GM18519 (cell line): ENCODE measurements around the gene ZDHHC24.

ENCODE experiments used
- ATAC-seq: cut with Tn5 transposase; IDR thresholded peaks from one replicate; pipeline ENCODE4 v1.9.1; 2021; ENCODE audit warnings: mild to moderate bottlenecking, moderate library complexity; ENCODE audit not compliant: unreplicated experiment, low FRiP score

Gene ZDHHC24

GRCh38 chr11:66505276-66505816, 40.5 kb downstream of the ZDHHC24 start:
- ATAC-seq = no peak

GRCh38 chr11:66498506-66498905, 47.3 kb downstream of the ZDHHC24 start:
- ATAC-seq = no peak

GRCh38 chr11:66497206-66497605, 48.6 kb downstream of the ZDHHC24 start:
- ATAC-seq = no peak

GRCh38 chr11:66495401-66495854, 50.4 kb downstream of the ZDHHC24 start:
- ATAC-seq = no peak

- no peak for ATAC-seq
Measured at GRCh38 chr11:66494935-66495334, 50.9 kb downstream of the ZDHHC24 start.

GRCh38 chr11:66494458-66494857, 51.4 kb downstream of the ZDHHC24 start:
- no peak for ATAC-seq

- no peak for ATAC-seq
Measured at GRCh38 chr11:66493130-66493529, 52.7 kb downstream of the ZDHHC24 start.

GRCh38 chr11:66492161-66492865, 53.5 kb downstream of the ZDHHC24 start:
- no peak for ATAC-seq

GRCh38 chr11:66491315-66491935, 54.4 kb downstream of the ZDHHC24 start:
- no peak for ATAC-seq

GRCh38 chr11:66489636-66490035, 56.2 kb downstream of the ZDHHC24 start:
- no peak for ATAC-seq

- ATAC-seq = no peak
Measured at GRCh38 chr11:66488957-66489356, 56.9 kb downstream of the ZDHHC24 start.

- no peak for ATAC-seq
Measured at GRCh38 chr11:66484806-66485380, 61.0 kb downstream of the ZDHHC24 start.

- ATAC-seq = peak; percentile 79
Measured at GRCh38 chr11:66480117-66480938, 65.5 kb downstream of the ZDHHC24 start, which contains the start of gene DPP3. Gene DPP3, plus strand, starts transcription at chr11:66480434. Its CDS starts 1,767 bp downstream, at chr11:66482201.

GRCh38 chr11:66479394-66480116, 66.3 kb downstream of the ZDHHC24 start:
- ATAC-seq = peak; percentile 13

- no peak for ATAC-seq
Measured at GRCh38 chr11:66478729-66479393, 67.0 kb downstream of the ZDHHC24 start.

GRCh38 chr11:66477263-66478201, 68.3 kb downstream of the ZDHHC24 start:
- ATAC-seq = no peak

- no peak for ATAC-seq
Measured at GRCh38 chr11:66476841-66477251, 69.0 kb downstream of the ZDHHC24 start.

GRCh38 chr11:66476173-66476840, 69.5 kb downstream of the ZDHHC24 start:
- ATAC-seq = no peak
